ENCODE results near the gene YY1. TPM values are rescaled to one million over a fixed set of nuclear protein-coding genes. Genes with fewer than 3 reads are reported as not detected.
A peak's percentile ranks its signal among the peaks of the same experiment; 100 is the strongest.

YY1 gene
- total RNA-seq, 4 donors from 2014 or later, result 39.3 to 48.7 (median 43.7) TPM

- Histone ChIP-seq H3K27me3 (no peaks in the 10 kb centered on the region), H3K27ac (no peak overlapping the region), H3K4me1 (peaks cover 12 to 16% of the 10 kb centered on the region in 2 donors), H3K4me3 (no peak overlapping the region), H3K9me3 (no peaks in the 10 kb centered on the region), H3K36me3 (no peaks in the 10 kb centered on the region)
- TF ChIP-seq, protein P1, sequence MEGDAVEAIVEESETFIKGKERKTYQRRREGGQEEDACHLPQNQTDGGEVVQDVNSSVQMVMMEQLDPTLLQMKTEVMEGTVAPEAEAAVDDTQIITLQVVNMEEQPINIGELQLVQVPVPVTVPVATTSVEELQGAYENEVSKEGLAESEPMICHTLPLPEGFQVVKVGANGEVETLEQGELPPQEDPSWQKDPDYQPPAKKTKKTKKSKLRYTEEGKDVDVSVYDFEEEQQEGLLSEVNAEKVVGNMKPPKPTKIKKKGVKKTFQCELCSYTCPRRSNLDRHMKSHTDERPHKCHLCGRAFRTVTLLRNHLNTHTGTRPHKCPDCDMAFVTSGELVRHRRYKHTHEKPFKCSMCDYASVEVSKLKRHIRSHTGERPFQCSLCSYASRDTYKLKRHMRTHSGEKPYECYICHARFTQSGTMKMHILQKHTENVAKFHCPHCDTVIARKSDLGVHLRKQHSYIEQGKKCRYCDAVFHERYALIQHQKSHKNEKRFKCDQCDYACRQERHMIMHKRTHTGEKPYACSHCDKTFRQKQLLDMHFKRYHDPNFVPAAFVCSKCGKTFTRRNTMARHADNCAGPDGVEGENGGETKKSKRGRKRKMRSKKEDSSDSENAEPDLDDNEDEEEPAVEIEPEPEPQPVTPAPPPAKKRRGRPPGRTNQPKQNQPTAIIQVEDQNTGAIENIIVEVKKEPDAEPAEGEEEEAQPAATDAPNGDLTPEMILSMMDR (IDR thresholded peaks at IDR 0.05 in 4 of 5, conservative IDR thresholded peaks at IDR 0.05 in 1 of 5), result no peak
- TF ChIP-seq POLR2A (IDR thresholded peaks at IDR 0.05), result no peak
- intact Hi-C loops (cut with DNase I; ENCODE audit: low total_unique reads) (no loop called here), in situ Hi-C loops (cut with MboI; ENCODE audit: low sequenced_read_pairs in 4 of 4) (no loop called here)
- no peak for DNase-seq
- ATAC-seq, result no peak
Observed at GRCh38 chr14:100314724-100315123, 75.8 kb downstream of the YY1 start.

GRCh38 chr14:100317389-100317788 is 78.4 kb downstream of the YY1 start:
- Histone ChIP-seq H3K9me3 (no peaks in the 10 kb centered on the region), H3K4me1 (peaks cover 12 to 16% of the 10 kb centered on the region in 2 donors), H3K36me3 (no peaks in the 10 kb centered on the region), H3K27ac (peak overlapping the region in 1 of 4 donors; percentile 58), H3K27me3 (no peaks in the 10 kb centered on the region), H3K4me3 (no peak overlapping the region)
- no peak for TF ChIP-seq POLR2A (IDR thresholded peaks at IDR 0.05)
- TF ChIP-seq, protein P1 (IDR thresholded peaks at IDR 0.05 in 4 of 5, conservative IDR thresholded peaks at IDR 0.05 in 1 of 5), result no peak
- ATAC-seq, result no peak
- intact Hi-C loops (cut with DNase I; ENCODE audit: low total_unique reads) (no loop called here), in situ Hi-C loops (cut with MboI; ENCODE audit: low sequenced_read_pairs in 4 of 4) (no loop called here)
- no peak for DNase-seq

GRCh38 chr14:100317912-100318808 is 79.2 kb downstream of the YY1 start:
- in situ Hi-C loops (cut with MboI; ENCODE audit: low sequenced_read_pairs in 4 of 4), result no loop called here
- intact Hi-C loops (cut with DNase I; ENCODE audit: low total_unique reads), result loop anchor here (1.0 to 2.0 kb wide), 2 partner anchors 34 to 77 kb away; no protein-coding TSS in a partner anchor
- Histone ChIP-seq H3K36me3 (no peaks in the 10 kb centered on the region), H3K4me3 (peak overlapping the region; percentile 44 to 60 (median 50)), H3K27ac (peak overlapping the region; percentile 17 to 58 (median 40)), H3K27me3 (no peaks in the 10 kb centered on the region), H3K4me1 (peaks cover 9 to 11% of the 10 kb centered on the region in 2 donors), H3K9me3 (no peaks in the 10 kb centered on the region)
- DNase-seq, result peak in 1 of 2 donors; percentile 63
- no peak for TF ChIP-seq POLR2A (IDR thresholded peaks at IDR 0.05)
- TF ChIP-seq, protein P1 (IDR thresholded peaks at IDR 0.05 in 4 of 5, conservative IDR thresholded peaks at IDR 0.05 in 1 of 5), result peak; percentile 57 to 94 (median 80)
- peak; percentile 73 to 82 for ATAC-seq

- H3K4me3 ChIP-seq, result no peak overlapping the region
- no peaks in the 10 kb centered on the region for H3K36me3 ChIP-seq
- no peak overlapping the region for H3K27ac ChIP-seq
- no peaks in the 10 kb centered on the region for H3K9me3 ChIP-seq
- ATAC-seq (no peak), DNase-seq (no peak)
- in situ Hi-C loops (cut with MboI; ENCODE audit: low sequenced_read_pairs in 4 of 4) (no loop called here), intact Hi-C loops (cut with DNase I; ENCODE audit: low total_unique reads) (no loop called here)
- no peak for TF ChIP-seq POLR2A (IDR thresholded peaks at IDR 0.05)
- TF ChIP-seq, protein P1 (IDR thresholded peaks at IDR 0.05 in 4 of 5, conservative IDR thresholded peaks at IDR 0.05 in 1 of 5), result no peak
- no peaks in the 10 kb centered on the region for H3K27me3 ChIP-seq
- H3K4me1 ChIP-seq, result peaks cover 0 to 5% of the 10 kb centered on the region in 2 donors
Observed at GRCh38 chr14:100320157-100320856, 81.4 kb downstream of the YY1 start.
